ENCODE results near the gene SNPH. TPM values are rescaled to one million over a fixed set of nuclear protein-coding genes. Genes with fewer than 3 reads are reported as not detected.
A peak's percentile ranks its signal among the peaks of the same experiment; 100 is the strongest.

SNPH gene
- total and polyA plus RNA-seq, 2 of the 8 experiments (the other 6 are each of a cell fraction or from before 2014, with no cell fraction given) = 0.98 to 4.9 TPM

DNA sequence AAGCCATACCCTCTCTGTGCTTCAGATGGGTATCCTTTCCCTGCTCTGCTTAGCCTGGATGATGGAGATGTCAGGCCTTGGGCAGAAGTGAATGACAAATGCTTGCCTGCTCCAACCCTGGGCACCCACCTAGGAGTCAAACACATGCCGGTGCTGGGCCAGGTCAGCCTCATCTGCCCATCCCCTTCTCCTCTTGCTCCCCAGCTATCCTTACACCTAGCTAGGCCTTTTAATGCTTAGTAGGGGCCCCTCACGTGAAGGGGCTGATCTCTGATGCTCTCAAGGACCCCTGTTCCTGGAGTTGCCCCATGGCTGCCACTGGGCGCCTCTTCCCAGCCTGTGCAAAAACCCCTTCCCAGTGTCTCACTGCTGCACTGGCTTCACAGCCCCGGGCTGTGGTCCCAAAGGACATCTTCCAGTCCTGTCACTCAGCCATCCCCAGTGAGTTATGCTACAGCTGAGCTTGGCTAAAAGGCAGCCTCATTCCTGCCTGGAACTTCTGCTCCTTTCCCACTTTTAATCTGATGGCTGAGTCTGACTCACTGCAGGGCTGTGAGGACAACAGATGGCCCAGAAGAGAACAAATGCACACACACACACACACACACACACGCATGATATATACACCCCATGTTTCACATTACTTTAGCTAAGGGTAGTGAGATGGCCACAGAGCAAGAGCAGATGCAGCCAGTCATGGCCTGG lies 75.6 kb downstream of the SNPH start:
- Histone ChIP-seq H3K23me2 (ENCODE audit: low read depth, low read length) (no peaks in the 10 kb centered on the region), H3K79me2 (ENCODE audit: control insufficient read depth in 1 of 2, insufficient read depth in 2 of 2, low read length in 2 of 2) (no peaks in the 10 kb centered on the region), H4K91ac (replicated peaks; ENCODE audit: insufficient read length, low read length) (no peak overlapping the region), H2AFZ (ENCODE audit: low read length) (no peak overlapping the region), H2BK12ac (ENCODE audit: low read depth, low read length) (no peak overlapping the region), H2BK5ac (ENCODE audit: low read depth, low read length) (no peak overlapping the region), H3K56ac (replicated peaks; ENCODE audit: insufficient read length, low read depth, low read length) (no peak overlapping the region), H3K23ac (ENCODE audit: insufficient read length) (no peak overlapping the region), H4K5ac (ENCODE audit: insufficient read length, low read depth, low read length) (no peak overlapping the region), H3K4me3 (ENCODE audit: extremely low read depth in 1 of 4, insufficient read depth in 2 of 4, low read depth in 3 of 4, low read length in 4 of 4) (no peak overlapping the region), H3K9me3 (ENCODE audit: insufficient read depth in 2 of 2, low read depth in 1 of 2, low read length in 1 of 2) (no peaks in the 10 kb centered on the region), H3K4me2 (ENCODE audit: insufficient read depth in 1 of 2, low read depth in 2 of 2, low read length in 2 of 2) (no peak overlapping the region), H3K4me1 (replicated peaks in 1 of 4; ENCODE audit: control insufficient read depth in 3 of 4, insufficient read depth in 4 of 4, low read length in 3 of 4) (peaks cover 0 to 2% (median 0%) of the 10 kb centered on the region in 4 experiments; a peak in 3 of 7 replicates), H3K4ac (replicated peaks; ENCODE audit: insufficient read length, low read depth, low read length) (no peak overlapping the region), H3K36me3 (ENCODE audit: control insufficient read depth in 2 of 4, insufficient read depth in 4 of 4, low read length in 3 of 4) (no peaks in the 10 kb centered on the region), H3K14ac (ENCODE audit: insufficient read length) (no peak overlapping the region), H3K27ac (ENCODE audit: low read depth, low read length) (no peak overlapping the region), H2BK15ac (ENCODE audit: low read length) (no peak overlapping the region), H2BK20ac (ENCODE audit: low read length) (no peak overlapping the region), H4K8ac (ENCODE audit: extremely low read depth, insufficient read depth, low read length) (no peak overlapping the region), H2BK120ac (replicated peaks; ENCODE audit: low read depth, low read length) (no peak overlapping the region), H3K18ac (ENCODE audit: extremely low read depth, low read length) (no peak overlapping the region), H2AK5ac (ENCODE audit: low read depth, low read length) (no peak overlapping the region), H3K27me3 (replicated peaks in 1 of 4; ENCODE audit: control insufficient read depth in 3 of 4, extremely low read depth in 1 of 4, insufficient read depth in 3 of 4, low read length in 3 of 4) (no peaks in the 10 kb centered on the region), H3K79me1 (ENCODE audit: low read depth, low read length) (no peaks in the 10 kb centered on the region), H3K9ac (replicated peaks in 1 of 4; ENCODE audit: extremely low read depth in 1 of 4, low read depth in 3 of 4, low read length in 3 of 4) (no peak overlapping the region), H4K20me1 (replicated peaks in 1 of 2; ENCODE audit: control insufficient read depth in 1 of 2, insufficient read depth in 2 of 2, low read length in 2 of 2) (peaks cover 5 to 20% of the 10 kb centered on the region in 2 experiments)
- CTCF ChIA-PET (ENCODE audit: partially characterized antibody) = interaction anchor here (0.8 to 3.2 kb wide), 5 partner anchors 9 to 95 kb away, joined by 3 to 13 read pairs (median 4); partner anchors contain the start of gene FKBP1A
- WGBS, 2 experiments (ENCODE audit: extremely low coverage in 1 of 2, insufficient coverage in 1 of 2, insufficient read length in 1 of 2, insufficient replicate concordance in 2 of 2, low coverage in 1 of 2, low lambda C conversion rate in 2 of 2, missing lambda C conversion rate in 1 of 2) = 80% methylated on average over 5 of the region's 5 CpGs; no CpG with 5 or more reads in 1 of the 2 experiments
- peak in 1 of 2 experiments; percentile 30 for DNase-seq (ENCODE audit: low read depth in 1 of 2, low spot score in 2 of 2)
- POLR2A ChIA-PET (ENCODE audit: partially characterized antibody) = interaction anchor here (1.2 to 5.0 kb wide), 3 partner anchors 9 to 41 kb away, joined by 3 to 34 read pairs (median 6); partner anchors contain the start of gene SDCBP2
- FAIRE-seq = no peak
- TF ChIP-seq CTBP2 (IDR thresholded peaks at IDR 0.05; ENCODE audit: borderline replicate concordance, insufficient read depth, insufficient read length, low read length) (no peak), CEBPB (IDR thresholded peaks at IDR 0.05; ENCODE audit: low read depth, low read length) (no peak), HDAC2 (IDR thresholded peaks at IDR 0.05; ENCODE audit: borderline replicate concordance in 1 of 2, low read depth in 2 of 2, low read length in 2 of 2) (no peak), NRF1 (IDR thresholded peaks at IDR 0.05; ENCODE audit: low read depth, low read length) (no peak), CBX5 (IDR thresholded peaks at IDR 0.05; ENCODE audit: low read depth, low read length) (no peak), ZNF274 (IDR thresholded peaks at IDR 0.05; ENCODE audit: borderline replicate concordance, extremely low read depth, low read length) (no peak), SUZ12 (IDR thresholded peaks at IDR 0.05; ENCODE audit: low read length) (no peak), POU5F1 (IDR thresholded peaks at IDR 0.05; ENCODE audit: low read depth, low read length) (no peak), BCL11A (IDR thresholded peaks at IDR 0.05; ENCODE audit: low read depth in 2 of 2, low read length in 2 of 2) (no peak), BRCA1 (IDR thresholded peaks at IDR 0.05; ENCODE audit: low read depth, low read length) (no peak)
- TF ChIP-seq, protein P1, sequence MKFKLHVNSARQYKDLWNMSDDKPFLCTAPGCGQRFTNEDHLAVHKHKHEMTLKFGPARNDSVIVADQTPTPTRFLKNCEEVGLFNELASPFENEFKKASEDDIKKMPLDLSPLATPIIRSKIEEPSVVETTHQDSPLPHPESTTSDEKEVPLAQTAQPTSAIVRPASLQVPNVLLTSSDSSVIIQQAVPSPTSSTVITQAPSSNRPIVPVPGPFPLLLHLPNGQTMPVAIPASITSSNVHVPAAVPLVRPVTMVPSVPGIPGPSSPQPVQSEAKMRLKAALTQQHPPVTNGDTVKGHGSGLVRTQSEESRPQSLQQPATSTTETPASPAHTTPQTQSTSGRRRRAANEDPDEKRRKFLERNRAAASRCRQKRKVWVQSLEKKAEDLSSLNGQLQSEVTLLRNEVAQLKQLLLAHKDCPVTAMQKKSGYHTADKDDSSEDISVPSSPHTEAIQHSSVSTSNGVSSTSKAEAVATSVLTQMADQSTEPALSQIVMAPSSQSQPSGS (IDR thresholded peaks at IDR 0.05; ENCODE audit: low read length) = no peak

Measured in H1 (cell line).